HCT116 (cell line): ENCODE data around the gene SRCIN1. TPM values are rescaled to one million over a fixed set of nuclear protein-coding genes. Genes with fewer than 3 reads are reported as not detected.

Experiments
- total RNA-seq: library from RNA; stranded (reverse); gene quantifications from one replicate; pipeline ENCODE4 v1.2.1, GENCODE V29; 2021; ENCODE audit not compliant: unreplicated experiment

Gene SRCIN1
- total RNA-seq, 1 experiment from 2014 or later = 10.5 TPM

Other genes with a start within 250 kb of the SRCIN1 start
- 41.0 TPM for gene ARHGAP23, start 177.5 kb downstream of the SRCIN1 start, total RNA-seq
- gene EPOP, start 69.0 kb upstream of the SRCIN1 start, total RNA-seq = 37.9 TPM
- gene MLLT6, start 99.3 kb upstream of the SRCIN1 start, total RNA-seq = 110 TPM
- 50.2 TPM for gene CISD3, start 124.4 kb upstream of the SRCIN1 start, total RNA-seq
- gene PCGF2, start 142.4 kb upstream of the SRCIN1 start, total RNA-seq = 64.6 TPM
- 346 TPM for gene PSMB3, start 146.8 kb upstream of the SRCIN1 start, total RNA-seq
- gene PIP4K2B, start 193.6 kb upstream of the SRCIN1 start, total RNA-seq = 40.3 TPM
- gene CWC25, start 219.4 kb upstream of the SRCIN1 start, total RNA-seq = 23.9 TPM
- gene RPL23, start 247.8 kb upstream of the SRCIN1 start, total RNA-seq = 1,631 TPM